Endothelial cell of umbilical vein (primary cell): ENCODE data around the gene PEMT.

Experiments used
- CTCF ChIP-seq, 2 donors: IDR thresholded peaks; 1 replicate in 1 of 2; 2 replicates in 1 of 2; pipeline ENCODE4 v1.5.1; 2011; ENCODE audit warnings: low read length in 2 of 2, mild to moderate bottlenecking in 2 of 2, moderate library complexity in 2 of 2, control low read depth in 1 of 2, inconsistent platforms in 1 of 2, low read depth in 1 of 2; ENCODE audit not compliant: insufficient read depth in 1 of 2; ENCODE audit errors: extremely low read depth in 1 of 2
- EZH2 ChIP-seq: IDR thresholded peaks from 2 replicates; pipeline ENCODE4 v1.6.1; 2012; ENCODE audit warnings: borderline replicate concordance, low read depth, mild to moderate bottlenecking, moderate library complexity, low read length, inconsistent platforms; ENCODE audit not compliant: severe bottlenecking
- POLR2A ChIP-seq: IDR thresholded peaks from 2 replicates; pipeline ENCODE4 v1.6.1; 2012; ENCODE audit warnings: low read depth, mild to moderate bottlenecking, control low read depth, low read length
- POLR2AphosphoS5 ChIP-seq: IDR thresholded peaks from 2 replicates; pipeline ENCODE4 v1.6.1; 2012; ENCODE audit warnings: low read depth, mild to moderate bottlenecking, control low read depth, low read length, moderate library complexity; ENCODE audit not compliant: insufficient read depth

- TF ChIP-seq POLR2AphosphoS5 (no peak), CTCF (IDR thresholded peaks at IDR 0.05; ENCODE audit: extremely low read depth in 1 of 2, insufficient read depth in 1 of 2, low read depth in 1 of 2, low read length in 2 of 2) (no peak), POLR2A (no peak), EZH2 (no peak)
These were observed 72.6 kb downstream of the PEMT start for GRCh38 chr17:17518951-17519350.
